Heart left ventricle (tissue), 13 donors: ENCODE measurements around the gene XK.

Source experiments
- POLR2A ChIP-seq, 2 donors: fragments of 450-650 bp; IDR thresholded peaks; one replicate each; pipeline ENCODE4 v1.6.1; 2017; ENCODE audit warnings: antibody characterized with exemption in 2 of 2, mild to moderate bottlenecking in 2 of 2, moderate library complexity in 2 of 2
- TF ChIP-seq, protein P1 (sequence below), 12 donors: fragments of 200-600 bp; sonication (generic) in 4 of 12; IDR thresholded peaks; one replicate each; pipeline versions ENCODE4 v1.5.0 to v1.8.0; 2018 to 2022; ENCODE audit warnings: antibody characterized with exemption in 12 of 12, mild to moderate bottlenecking in 5 of 12
- donor health status: ischemic (EF 13 %, LVEDD 7.1; RV severe dilation, severe dysfunction).
- donor health status: DM: no; HTN: yes; CAD: no.
- donor health status: DM: no; HTN: no; CAD: no.
- donor health status: ischemic (EF 25% LVEDD 6.9; RV normal size, moderate dysfunction).
- donor health status: ischemic (EF 25% LVEDD 5.7; RV mildly dilated, moderate dysfunction).
- donor health status: ischemic (EF 35%, LVEDD 5.7; RV mildly dilated, moderate dysfunction).
- donor health status: nonischemic (EF 11% LVEDD 7.7; RV severe dilation, severe dysfunction).
- donor health status: DM: yes; HTN: yes; CAD: no.
- donor health status: PGD.
- donor health status: ischemic (EF 29% LVEDD 5.4; RV normal size, mild dysfunction).
- donor health status: nonischemic (EF 23%, LVEDD 6.1; RV moderate dilation, normal function).

- TF ChIP-seq, protein P1, sequence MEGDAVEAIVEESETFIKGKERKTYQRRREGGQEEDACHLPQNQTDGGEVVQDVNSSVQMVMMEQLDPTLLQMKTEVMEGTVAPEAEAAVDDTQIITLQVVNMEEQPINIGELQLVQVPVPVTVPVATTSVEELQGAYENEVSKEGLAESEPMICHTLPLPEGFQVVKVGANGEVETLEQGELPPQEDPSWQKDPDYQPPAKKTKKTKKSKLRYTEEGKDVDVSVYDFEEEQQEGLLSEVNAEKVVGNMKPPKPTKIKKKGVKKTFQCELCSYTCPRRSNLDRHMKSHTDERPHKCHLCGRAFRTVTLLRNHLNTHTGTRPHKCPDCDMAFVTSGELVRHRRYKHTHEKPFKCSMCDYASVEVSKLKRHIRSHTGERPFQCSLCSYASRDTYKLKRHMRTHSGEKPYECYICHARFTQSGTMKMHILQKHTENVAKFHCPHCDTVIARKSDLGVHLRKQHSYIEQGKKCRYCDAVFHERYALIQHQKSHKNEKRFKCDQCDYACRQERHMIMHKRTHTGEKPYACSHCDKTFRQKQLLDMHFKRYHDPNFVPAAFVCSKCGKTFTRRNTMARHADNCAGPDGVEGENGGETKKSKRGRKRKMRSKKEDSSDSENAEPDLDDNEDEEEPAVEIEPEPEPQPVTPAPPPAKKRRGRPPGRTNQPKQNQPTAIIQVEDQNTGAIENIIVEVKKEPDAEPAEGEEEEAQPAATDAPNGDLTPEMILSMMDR (IDR thresholded peaks at IDR 0.05): no peak
- no peak for TF ChIP-seq POLR2A (IDR thresholded peaks at IDR 0.05)
Observed at GRCh38 chrX:37754516-37754915, 68.9 kb downstream of the XK start.
